Umbilical cord (tissue), 2 donors: ENCODE data around the gene CLDN4. TPM values are rescaled to one million over a fixed set of nuclear protein-coding genes. Genes with fewer than 3 reads are reported as not detected.
"Not testable (repeated sequence)": the region's sequence is repeated elsewhere in the genome, so short reads cannot be mapped to it uniquely, and the experiment has no call there.

Experiments
- DNase-seq: peaks from one replicate; pipeline ENCODE4 v3.0.0-alpha.2; 2015; ENCODE audit warnings: low spot score
- total RNA-seq: library from RNA; depleted of rRNA; stranded (reverse); fragments of >200 nt; gene quantifications from one replicate; pipeline ENCODE4 v1.2.3, GENCODE V29; 2014; ENCODE audit warnings: low replicate concordance; ENCODE audit not compliant: insufficient read depth

Gene CLDN4
- total RNA-seq, 1 donor from 2014 or later = 17.6 TPM

- no peak for DNase-seq
Measured at GRCh38 chr7:73823873-73824592, 6.8 kb upstream of the CLDN4 start.

DNA sequence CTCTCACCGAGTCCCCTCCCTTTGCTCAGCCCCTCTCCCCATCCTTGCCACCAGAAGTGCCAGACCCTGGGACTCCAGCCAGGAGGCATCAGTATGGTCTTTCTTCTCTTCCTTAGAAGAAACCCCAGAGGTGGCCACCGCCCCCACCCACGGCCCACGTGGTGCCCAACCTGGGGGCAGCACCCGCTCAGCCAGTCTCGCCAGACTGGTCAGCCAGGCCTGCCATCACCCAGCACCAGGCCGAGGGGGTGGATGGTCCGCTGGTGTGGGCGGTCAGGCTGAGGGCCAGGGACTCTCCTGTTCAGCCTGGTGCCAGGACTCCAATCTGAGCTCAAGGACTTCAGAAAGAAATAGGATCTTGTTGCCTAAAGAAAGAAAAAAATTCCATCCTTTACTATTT lies 5.8 kb upstream of the CLDN4 start:
- no peak for DNase-seq

DNA sequence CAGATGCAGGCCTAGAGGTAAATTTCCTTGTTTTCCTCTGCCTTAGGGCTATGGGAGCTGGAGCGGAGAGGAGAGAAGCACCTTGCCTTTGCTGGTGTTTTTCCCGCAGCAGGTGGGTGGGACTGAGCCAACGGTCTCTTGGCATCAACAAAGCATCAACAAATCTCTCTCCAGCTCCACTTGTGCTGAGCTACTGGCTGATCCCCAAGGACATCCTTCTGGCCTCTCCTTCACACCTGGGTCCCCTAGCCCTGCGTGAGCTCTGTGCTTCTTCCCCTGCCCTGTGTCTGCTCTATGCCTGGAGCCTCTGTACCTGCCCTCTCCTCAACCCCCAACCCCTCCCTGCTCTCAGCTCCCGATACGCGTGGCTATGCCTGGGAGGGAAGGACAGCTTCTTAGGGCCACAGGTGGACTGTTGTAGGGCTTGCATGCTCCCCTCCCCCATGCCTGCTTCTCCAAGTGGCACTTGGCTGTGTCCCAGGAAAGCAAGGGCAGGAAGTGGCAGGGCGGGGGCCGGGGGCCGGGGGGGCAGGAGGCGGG lies 3.2 kb upstream of the CLDN4 start:
- no peak for DNase-seq

DNA sequence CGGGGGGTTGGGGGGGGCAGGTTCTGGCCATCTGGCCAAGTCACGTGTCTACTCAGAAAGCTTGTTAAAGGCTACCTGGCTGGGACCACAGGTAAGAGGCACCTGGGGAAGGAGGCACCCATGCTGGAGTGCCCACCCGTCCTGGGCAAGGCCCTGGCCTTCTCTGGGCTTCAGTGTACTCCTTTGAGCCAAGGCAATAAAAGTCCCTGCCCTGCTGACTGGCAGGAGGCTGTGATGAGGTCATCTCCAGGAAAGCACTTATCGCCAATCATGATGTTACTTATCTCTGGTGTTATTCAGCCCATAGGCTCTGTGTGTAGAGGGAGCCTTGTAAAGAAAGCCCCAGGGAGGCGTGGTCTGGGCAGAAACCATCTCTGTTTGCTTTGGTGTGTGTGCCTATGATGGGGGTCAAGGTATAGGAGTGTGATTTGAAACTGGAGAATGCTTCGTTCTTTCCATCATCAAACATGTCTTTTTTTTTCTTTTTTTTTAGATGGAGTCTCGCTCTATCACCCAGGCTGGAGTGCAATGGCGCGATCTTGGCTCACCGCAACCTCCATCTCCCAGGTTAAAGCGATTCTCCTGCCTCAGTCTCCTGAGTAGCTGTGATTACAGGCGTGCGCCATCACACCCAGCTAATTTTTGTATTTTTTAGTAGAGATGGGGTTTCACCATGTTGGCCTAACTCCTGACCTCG lies 2.5 kb upstream of the CLDN4 start:
- DNase-seq = peak; percentile 74

DNA sequence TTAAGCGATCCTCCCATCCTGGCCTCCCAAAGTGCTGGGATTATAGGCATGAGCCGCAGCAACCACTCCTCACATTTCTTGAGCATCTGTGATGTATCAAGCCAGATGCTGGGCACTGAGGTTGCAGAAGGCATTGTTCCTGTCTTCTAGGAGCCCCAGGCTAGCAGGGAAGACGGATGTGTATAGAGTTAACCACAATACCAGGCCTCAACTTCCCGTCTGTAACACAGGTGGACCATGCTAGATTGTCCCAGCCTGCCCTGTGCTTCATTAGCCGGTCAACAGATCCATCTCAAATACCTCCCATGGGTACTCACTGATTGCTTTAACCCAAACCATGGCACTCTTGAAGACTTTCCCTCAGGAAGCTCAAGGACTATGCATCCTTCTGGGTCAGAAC lies 1.8 kb upstream of the CLDN4 start:
- DNase-seq = no peak

DNA sequence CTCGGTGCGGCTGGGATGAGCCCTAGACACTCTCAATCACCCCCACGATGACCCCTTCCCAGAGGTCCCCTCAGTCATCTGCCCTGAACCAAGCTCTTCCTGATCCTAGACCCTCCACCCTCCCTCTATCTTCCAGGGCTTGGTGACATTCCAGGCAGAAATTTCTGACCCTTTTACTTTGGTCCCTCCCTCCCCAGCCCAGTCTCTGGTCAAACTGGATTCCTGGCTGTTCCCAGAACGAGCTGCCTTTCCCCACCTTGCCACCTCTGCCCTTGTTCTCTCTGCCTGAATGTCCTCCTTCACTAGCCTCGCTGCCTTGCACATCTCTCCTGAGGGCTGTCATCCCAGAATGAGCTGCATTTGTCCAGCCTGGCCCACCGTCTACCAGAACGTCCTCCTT lies 1.3 kb upstream of the CLDN4 start:
- no peak for DNase-seq

DNA sequence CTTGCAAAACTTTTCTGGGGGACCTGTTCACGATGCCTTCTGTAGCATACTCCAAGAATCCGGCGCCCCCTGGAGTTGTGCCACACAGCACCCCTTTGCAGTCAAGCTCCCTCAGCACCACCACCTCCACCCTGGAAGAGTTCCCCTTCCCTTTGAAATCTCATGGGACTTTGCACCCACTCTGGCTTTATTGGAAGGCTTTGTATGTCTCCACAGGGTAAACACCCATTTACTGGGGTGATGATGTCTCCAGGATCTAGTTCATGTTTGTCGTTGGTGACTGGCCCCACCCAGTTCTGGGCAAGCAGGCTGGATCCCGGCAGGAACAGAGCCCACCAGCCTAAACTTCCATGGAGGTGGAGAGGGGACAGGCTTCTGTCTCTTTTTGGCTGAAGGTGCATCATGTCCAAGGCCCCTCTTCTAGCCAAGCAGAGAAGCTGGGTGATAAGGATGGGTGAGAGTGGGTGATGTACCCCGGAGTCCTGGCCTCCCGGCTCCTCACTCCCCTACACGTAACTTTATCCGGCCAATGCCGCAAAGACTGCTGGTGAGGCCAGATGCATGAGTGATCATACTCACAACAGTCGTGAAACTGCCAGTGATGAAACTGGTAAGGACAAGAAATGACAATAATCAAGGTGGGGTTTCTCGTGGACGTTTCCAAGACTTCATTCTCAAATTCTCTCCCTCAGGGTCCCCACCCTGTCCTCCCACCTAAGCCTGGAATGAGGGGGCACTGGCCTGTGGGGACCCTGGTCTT lies 695 bp upstream of the CLDN4 start:
- no peak for DNase-seq

DNA sequence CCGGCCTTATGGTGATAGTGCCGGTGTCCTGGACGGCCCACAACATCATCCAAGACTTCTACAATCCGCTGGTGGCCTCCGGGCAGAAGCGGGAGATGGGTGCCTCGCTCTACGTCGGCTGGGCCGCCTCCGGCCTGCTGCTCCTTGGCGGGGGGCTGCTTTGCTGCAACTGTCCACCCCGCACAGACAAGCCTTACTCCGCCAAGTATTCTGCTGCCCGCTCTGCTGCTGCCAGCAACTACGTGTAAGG lies 713 bp downstream of the CLDN4 start:
- no peak for DNase-seq

DNA sequence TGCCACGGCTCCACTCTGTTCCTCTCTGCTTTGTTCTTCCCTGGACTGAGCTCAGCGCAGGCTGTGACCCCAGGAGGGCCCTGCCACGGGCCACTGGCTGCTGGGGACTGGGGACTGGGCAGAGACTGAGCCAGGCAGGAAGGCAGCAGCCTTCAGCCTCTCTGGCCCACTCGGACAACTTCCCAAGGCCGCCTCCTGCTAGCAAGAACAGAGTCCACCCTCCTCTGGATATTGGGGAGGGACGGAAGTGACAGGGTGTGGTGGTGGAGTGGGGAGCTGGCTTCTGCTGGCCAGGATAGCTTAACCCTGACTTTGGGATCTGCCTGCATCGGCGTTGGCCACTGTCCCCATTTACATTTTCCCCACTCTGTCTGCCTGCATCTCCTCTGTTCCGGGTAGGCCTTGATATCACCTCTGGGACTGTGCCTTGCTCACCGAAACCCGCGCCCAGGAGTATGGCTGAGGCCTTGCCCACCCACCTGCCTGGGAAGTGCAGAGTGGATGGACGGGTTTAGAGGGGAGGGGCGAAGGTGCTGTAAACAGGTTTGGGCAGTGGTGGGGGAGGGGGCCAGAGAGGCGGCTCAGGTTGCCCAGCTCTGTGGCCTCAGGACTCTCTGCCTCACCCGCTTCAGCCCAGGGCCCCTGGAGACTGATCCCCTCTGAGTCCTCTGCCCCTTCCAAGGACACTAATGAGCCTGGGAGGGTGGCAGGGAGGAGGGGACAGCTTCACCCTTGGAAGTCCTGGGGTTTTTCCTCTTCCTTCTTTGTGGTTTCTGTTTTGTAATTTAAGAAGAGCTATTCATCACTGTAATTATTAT lies 1.2 kb downstream of the CLDN4 start:
- peak; percentile 62 for DNase-seq

DNA sequence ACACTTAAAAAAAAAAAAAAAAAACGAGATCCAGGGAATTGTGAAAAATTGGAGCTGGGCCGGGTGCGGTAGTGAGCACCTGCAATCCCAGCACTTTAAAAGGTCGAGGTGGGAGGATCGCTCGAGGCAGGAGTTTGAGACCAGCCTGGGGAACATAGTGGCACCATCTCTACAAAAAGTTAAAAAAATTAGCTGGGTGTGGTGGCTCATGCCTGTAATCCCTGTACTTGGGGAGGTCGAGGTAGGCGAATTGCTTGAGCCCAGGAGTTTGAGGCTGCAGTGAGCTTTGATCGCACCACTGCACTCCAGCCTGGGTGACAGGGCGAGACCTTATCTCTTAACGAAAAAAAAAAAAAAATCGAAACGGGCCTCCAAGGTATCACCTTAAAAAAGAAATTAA lies 2.0 kb downstream of the CLDN4 start:
- no peak for DNase-seq

DNA sequence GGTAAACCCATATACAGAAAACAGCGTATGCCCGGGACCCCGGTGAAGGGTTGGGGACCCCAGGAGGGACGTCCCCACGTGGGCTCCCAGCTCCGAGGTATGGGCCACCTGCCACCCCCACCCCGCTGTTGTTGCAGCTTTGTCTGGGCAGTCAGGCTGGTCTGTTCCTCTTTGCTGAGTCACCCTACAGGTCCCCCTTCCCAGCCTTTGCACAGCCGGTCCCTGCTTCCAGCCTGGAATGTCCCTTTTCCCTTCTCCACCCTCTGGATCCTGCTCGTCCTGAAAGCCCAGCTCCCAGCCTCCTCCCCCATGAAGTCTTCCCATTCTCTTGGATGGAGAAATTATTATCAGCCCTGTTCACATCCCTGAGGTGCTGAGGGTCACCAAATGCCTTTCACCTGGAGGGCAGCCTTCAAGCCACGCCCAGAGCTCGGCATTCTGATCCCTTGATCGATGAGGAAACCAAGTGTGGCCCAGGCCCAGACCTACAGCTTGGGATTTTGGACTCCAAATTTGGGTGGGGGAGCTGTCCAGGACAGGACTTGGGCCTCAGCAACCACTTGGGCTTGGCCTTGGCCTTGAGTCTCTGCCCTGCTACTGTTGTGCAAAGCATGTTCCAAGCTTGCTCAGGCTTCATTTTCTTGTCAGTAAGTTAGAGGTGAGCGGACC lies 2.6 kb downstream of the CLDN4 start:
- no peak for DNase-seq

- no peak for DNase-seq
Measured at GRCh38 chr7:73834626-73835191, 3.9 kb downstream of the CLDN4 start.

DNA sequence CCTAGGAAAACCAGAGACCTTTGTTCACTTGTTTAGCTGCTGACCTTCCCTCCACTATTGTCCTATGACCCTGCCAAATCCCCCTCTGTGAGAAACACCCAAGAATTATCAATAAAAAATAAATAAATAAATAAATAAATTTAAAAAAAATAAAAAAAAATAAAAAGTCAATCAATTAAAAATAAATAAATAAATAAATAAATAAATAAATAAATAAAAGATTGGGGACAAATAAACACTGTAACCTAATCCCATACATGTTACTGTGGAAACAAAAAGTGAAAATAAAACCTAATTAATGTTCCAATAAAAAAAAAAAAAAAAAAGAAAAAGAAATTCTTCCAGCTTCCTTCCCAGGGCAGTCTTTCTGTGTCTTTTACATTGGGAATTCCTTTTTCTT lies 6.4 kb downstream of the CLDN4 start:
- DNase-seq = not testable (repeated sequence)

DNA sequence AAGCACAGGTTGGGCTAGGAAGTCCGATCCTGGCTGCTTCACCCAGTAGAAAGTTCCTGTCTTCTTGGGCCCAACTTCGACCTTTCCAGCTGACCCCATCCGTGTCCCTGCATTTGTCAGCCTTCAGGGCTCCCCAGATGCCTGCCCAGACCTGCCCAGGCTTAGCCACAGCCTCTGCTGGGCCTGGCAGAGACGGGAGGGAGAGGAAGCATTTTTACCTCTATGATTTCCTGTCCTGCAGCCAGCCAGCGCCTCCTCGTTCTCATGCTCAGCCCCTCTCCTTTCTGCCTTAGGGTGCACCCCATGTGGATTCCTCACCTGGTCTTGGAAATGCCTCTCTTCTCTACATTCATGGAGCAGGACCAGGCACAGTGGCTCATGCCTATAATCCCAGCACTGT lies 7.8 kb downstream of the CLDN4 start:
- DNase-seq = no peak

DNA sequence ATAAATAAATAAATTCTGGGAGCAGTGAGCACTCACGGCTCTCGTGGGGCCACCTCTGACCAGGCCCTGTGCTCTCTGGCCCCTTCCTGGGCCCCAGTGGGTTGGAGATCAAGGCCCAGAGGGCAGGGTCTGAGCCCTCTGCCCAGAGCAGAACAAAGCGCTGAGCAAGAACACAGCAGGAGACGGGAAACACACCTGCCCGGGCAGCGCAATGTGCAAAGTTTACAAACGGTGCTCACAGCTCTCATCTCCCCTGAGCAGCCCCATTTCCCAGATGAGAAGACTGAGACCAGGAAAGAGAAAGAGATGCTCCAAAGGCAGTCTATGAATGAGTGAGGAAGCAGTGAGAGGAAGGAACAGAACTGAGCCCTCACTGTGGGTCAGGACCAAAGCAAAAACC lies 8.5 kb downstream of the CLDN4 start:
- DNase-seq = no peak

GRCh38 chr7:73839743-73840714 lies 9.2 kb downstream of the CLDN4 start:
- no peak for DNase-seq

GRCh38 chr7:73840715-73841379 lies 10.1 kb downstream of the CLDN4 start:
- no peak for DNase-seq

DNA sequence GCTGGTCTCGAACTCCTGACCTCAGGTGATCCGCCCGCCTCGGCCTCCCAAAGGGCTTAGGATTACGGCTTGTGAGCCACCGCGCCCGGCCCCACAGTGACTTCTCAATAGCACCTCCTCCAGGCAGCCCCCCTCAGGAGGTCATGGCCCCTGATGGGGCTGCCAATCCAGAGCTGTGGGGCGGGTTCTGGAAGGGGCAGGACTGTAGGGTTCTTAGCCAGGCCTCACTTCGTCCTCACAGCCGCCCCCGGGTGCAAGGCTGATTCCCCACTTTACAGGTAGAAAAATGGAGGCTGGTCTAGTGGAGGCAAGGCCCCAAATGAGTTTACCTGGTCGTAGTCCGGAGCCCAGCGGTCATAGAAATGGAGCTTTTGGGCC lies 10.9 kb downstream of the CLDN4 start:
- DNase-seq = no peak
